ENCODE results near the gene GAS2L1.
A peak's percentile ranks its signal among the peaks of the same experiment; 100 is the strongest.

GAS2L1 gene

GRCh38 chr22:29275819-29276565 is 30.5 kb upstream of the GAS2L1 start:
- DNase-seq: no peak

- DNase-seq: peak; percentile 12 to 14
These were observed 28.5 kb upstream of the GAS2L1 start for GRCh38 chr22:29277927-29278326.

- DNase-seq: no peak
These were observed 22.3 kb upstream of the GAS2L1 start for GRCh38 chr22:29284196-29284595.

GRCh38 chr22:29288837-29289236 is 17.6 kb upstream of the GAS2L1 start:
- DNase-seq: no peak

- DNase-seq: no peak
These were observed 16.4 kb upstream of the GAS2L1 start for GRCh38 chr22:29290061-29290460.

- peak; percentile 15 to 19 for DNase-seq
These were observed 15.2 kb upstream of the GAS2L1 start for GRCh38 chr22:29291215-29291614.

- no peak for DNase-seq
These were observed 14.1 kb upstream of the GAS2L1 start for GRCh38 chr22:29292379-29292778.

- DNase-seq: peak in 1 of 2 experiments; percentile 21
These were observed 7.8 kb upstream of the GAS2L1 start for GRCh38 chr22:29298641-29299040.

GRCh38 chr22:29299136-29299900 is 7.1 kb upstream of the GAS2L1 start:
- DNase-seq: peak; percentile 15 to 19

GRCh38 chr22:29300467-29300806 is 6.0 kb upstream of the GAS2L1 start:
- peak in 1 of 2 experiments; percentile 19 for DNase-seq

- DNase-seq: peak; percentile 49 to 51
These were observed 5.4 kb upstream of the GAS2L1 start for GRCh38 chr22:29300807-29301601.

- peak in 1 of 2 experiments; percentile 32 for DNase-seq
These were observed 4.6 kb upstream of the GAS2L1 start for GRCh38 chr22:29301716-29302401.

GRCh38 chr22:29302402-29302680 is 4.1 kb upstream of the GAS2L1 start:
- DNase-seq: no peak

GRCh38 chr22:29302681-29303465 is 3.6 kb upstream of the GAS2L1 start:
- DNase-seq: no peak

GRCh38 chr22:29305836-29306174 is 645 bp upstream of the GAS2L1 start:
- no peak for DNase-seq

- peak; percentile 41 to 58 for DNase-seq
These were observed 565 bp downstream of the GAS2L1 start for GRCh38 chr22:29306835-29307595.

- DNase-seq: no peak
These were observed 1.2 kb downstream of the GAS2L1 start for GRCh38 chr22:29307596-29308147.

- no peak for DNase-seq
These were observed 1.8 kb downstream of the GAS2L1 start for GRCh38 chr22:29308148-29308790.

- peak; percentile 47 to 59 for DNase-seq
These were observed 2.4 kb downstream of the GAS2L1 start for GRCh38 chr22:29308791-29309262.

- no peak for DNase-seq
These were observed 3.0 kb downstream of the GAS2L1 start for GRCh38 chr22:29309332-29310064.
